ENCODE results near the gene MDM2.
"Not testable (repeated sequence)": the region's sequence is repeated elsewhere in the genome, so short reads cannot be mapped to it uniquely, and the experiment has no call there.

MDM2 gene

GRCh38 chr12:68786929-68787328 lies 21.0 kb upstream of the MDM2 start:
- no peak for DNase-seq (ENCODE audit: low spot score)

GRCh38 chr12:68788554-68789143 lies 19.3 kb upstream of the MDM2 start:
- DNase-seq (ENCODE audit: low spot score) = no peak

GRCh38 chr12:68789144-68789878 lies 18.7 kb upstream of the MDM2 start:
- DNase-seq (ENCODE audit: low spot score) = no peak

GRCh38 chr12:68790081-68790951 lies 17.7 kb upstream of the MDM2 start:
- DNase-seq (ENCODE audit: low spot score) = no peak

- DNase-seq (ENCODE audit: low spot score) = no peak
These were observed 17.1 kb upstream of the MDM2 start for GRCh38 chr12:68790952-68791234.

- DNase-seq (ENCODE audit: low spot score) = no peak
These were observed 16.0 kb upstream of the MDM2 start for GRCh38 chr12:68791897-68792481.

- DNase-seq (ENCODE audit: low spot score) = no peak
These were observed 15.0 kb upstream of the MDM2 start for GRCh38 chr12:68792952-68793351.

GRCh38 chr12:68793436-68793835 lies 14.5 kb upstream of the MDM2 start:
- no peak for DNase-seq (ENCODE audit: low spot score)

- no peak for DNase-seq (ENCODE audit: low spot score)
These were observed 13.9 kb upstream of the MDM2 start for GRCh38 chr12:68793975-68794652.

GRCh38 chr12:68794653-68795251 lies 13.2 kb upstream of the MDM2 start:
- DNase-seq (ENCODE audit: low spot score) = peak; percentile 74

- no peak for DNase-seq (ENCODE audit: low spot score)
These were observed 11.6 kb upstream of the MDM2 start for GRCh38 chr12:68796399-68796798.

GRCh38 chr12:68798882-68799234 lies 9.1 kb upstream of the MDM2 start:
- DNase-seq (ENCODE audit: low spot score) = no peak

GRCh38 chr12:68800294-68800693 lies 7.7 kb upstream of the MDM2 start:
- DNase-seq (ENCODE audit: low spot score) = no peak

- not testable (repeated sequence) for DNase-seq (ENCODE audit: low spot score)
These were observed 6.9 kb upstream of the MDM2 start for GRCh38 chr12:68801124-68801523.

- DNase-seq (ENCODE audit: low spot score) = not testable (repeated sequence)
These were observed 5.6 kb upstream of the MDM2 start for GRCh38 chr12:68802372-68802745.

- not testable (repeated sequence) for DNase-seq (ENCODE audit: low spot score)
These were observed 4.9 kb upstream of the MDM2 start for GRCh38 chr12:68802911-68803651.

- DNase-seq (ENCODE audit: low spot score) = no peak
These were observed 3.9 kb upstream of the MDM2 start for GRCh38 chr12:68803948-68804656.

GRCh38 chr12:68804657-68805591 lies 3.1 kb upstream of the MDM2 start:
- no peak for DNase-seq (ENCODE audit: low spot score)

GRCh38 chr12:68805592-68806120 lies 2.3 kb upstream of the MDM2 start:
- DNase-seq (ENCODE audit: low spot score) = no peak
